ENCODE measurements around the gene TNRC6C.
"Not testable (repeated sequence)": the region's sequence is repeated elsewhere in the genome, so short reads cannot be mapped to it uniquely, and the experiment has no call there.

Gene TNRC6C

GRCh38 chr17:78081551-78081950 lies 123.0 kb downstream of the TNRC6C start:
- no peak for DNase-seq (ENCODE audit: low spot score)
- H3K4me3 ChIP-seq, result no peak overlapping the region
- no peak overlapping the region for H3K27ac ChIP-seq
- TF ChIP-seq CTCF (IDR thresholded peaks at IDR 0.05), result no peak

- DNase-seq (ENCODE audit: low spot score); H3K27ac ChIP-seq; H3K4me3 ChIP-seq: not testable (repeated sequence)
Observed at GRCh38 chr17:78082355-78082872, 123.9 kb downstream of the TNRC6C start.

- no peak overlapping the region for H3K4me3 ChIP-seq
- TF ChIP-seq CTCF (IDR thresholded peaks at IDR 0.05), result no peak
- no peak overlapping the region for H3K27ac ChIP-seq
- DNase-seq (ENCODE audit: low spot score), result no peak
Observed at GRCh38 chr17:78082988-78083387, 124.5 kb downstream of the TNRC6C start.

- Histone ChIP-seq H3K27ac (no peak overlapping the region), H3K4me3 (no peak overlapping the region)
- DNase-seq (ENCODE audit: low spot score), result no peak
- no peak for TF ChIP-seq CTCF (IDR thresholded peaks at IDR 0.05)
Observed at GRCh38 chr17:78086740-78087139, 128.2 kb downstream of the TNRC6C start.

GRCh38 chr17:78088529-78088928 lies 130.0 kb downstream of the TNRC6C start:
- no peak for DNase-seq (ENCODE audit: low spot score)
- no peak for TF ChIP-seq CTCF (IDR thresholded peaks at IDR 0.05)
- Histone ChIP-seq H3K4me3 (no peak overlapping the region), H3K27ac (no peak overlapping the region)

GRCh38 chr17:78089576-78090281 lies 131.2 kb downstream of the TNRC6C start:
- no peak for DNase-seq (ENCODE audit: low spot score)
- H3K27ac ChIP-seq, result no peak overlapping the region

GRCh38 chr17:78092794-78093324 lies 134.4 kb downstream of the TNRC6C start:
- H3K4me3 ChIP-seq, result no peak overlapping the region
- no peak for DNase-seq (ENCODE audit: low spot score)
- H3K27ac ChIP-seq, result no peak overlapping the region
- TF ChIP-seq CTCF (IDR thresholded peaks at IDR 0.05), result no peak

More at GRCh38 chr17:78089576-78090281, 131.2 kb downstream of the TNRC6C start:
- no peak overlapping the region for H3K4me3 ChIP-seq
- TF ChIP-seq CTCF (IDR thresholded peaks at IDR 0.05), result no peak

Data from coronary artery (tissue), 2 donors.